Measurements from ENCODE around the gene BMPR2.

DNA sequence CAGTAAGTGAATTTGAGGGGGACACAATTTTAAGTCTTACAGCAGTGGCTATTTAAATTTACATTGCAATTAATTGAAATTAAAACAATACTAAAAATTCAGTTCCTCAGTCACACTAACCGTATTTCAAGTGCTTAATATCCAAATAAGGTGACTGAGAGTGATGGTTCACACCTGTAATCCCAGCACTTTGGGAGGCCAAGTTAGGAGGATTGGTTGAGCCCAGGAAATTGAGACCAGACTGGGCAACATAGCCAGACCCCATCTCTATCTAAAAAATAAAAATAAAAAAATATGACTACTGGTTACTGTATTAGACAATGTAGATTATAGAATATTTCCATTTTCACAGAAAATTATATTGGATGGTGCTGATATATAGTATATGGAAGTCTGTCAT is 79.0 kb downstream of the BMPR2 start:
- TF ChIP-seq POLR2A (IDR thresholded peaks at IDR 0.05) = no peak
- TF ChIP-seq, protein P1, sequence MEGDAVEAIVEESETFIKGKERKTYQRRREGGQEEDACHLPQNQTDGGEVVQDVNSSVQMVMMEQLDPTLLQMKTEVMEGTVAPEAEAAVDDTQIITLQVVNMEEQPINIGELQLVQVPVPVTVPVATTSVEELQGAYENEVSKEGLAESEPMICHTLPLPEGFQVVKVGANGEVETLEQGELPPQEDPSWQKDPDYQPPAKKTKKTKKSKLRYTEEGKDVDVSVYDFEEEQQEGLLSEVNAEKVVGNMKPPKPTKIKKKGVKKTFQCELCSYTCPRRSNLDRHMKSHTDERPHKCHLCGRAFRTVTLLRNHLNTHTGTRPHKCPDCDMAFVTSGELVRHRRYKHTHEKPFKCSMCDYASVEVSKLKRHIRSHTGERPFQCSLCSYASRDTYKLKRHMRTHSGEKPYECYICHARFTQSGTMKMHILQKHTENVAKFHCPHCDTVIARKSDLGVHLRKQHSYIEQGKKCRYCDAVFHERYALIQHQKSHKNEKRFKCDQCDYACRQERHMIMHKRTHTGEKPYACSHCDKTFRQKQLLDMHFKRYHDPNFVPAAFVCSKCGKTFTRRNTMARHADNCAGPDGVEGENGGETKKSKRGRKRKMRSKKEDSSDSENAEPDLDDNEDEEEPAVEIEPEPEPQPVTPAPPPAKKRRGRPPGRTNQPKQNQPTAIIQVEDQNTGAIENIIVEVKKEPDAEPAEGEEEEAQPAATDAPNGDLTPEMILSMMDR (IDR thresholded peaks at IDR 0.05) = no peak

Measured in breast epithelium (tissue), 3 donors.